HCT116 (cell line): ENCODE results near the gene PEAK1. TPM values are rescaled to one million over a fixed set of nuclear protein-coding genes. Genes with fewer than 3 reads are reported as not detected.

ENCODE experiments used
- ATAC-seq: fragments of 200-7000 bp; cut with Tn5 transposase; 2 replicates; pipeline ENCODE4 v1.9.1; 2020; ENCODE audit warnings: mild to moderate bottlenecking, moderate library complexity
- BruUV-seq: library from RNA; stranded (reverse); fragments of 400-500 nt; replicated peaks from 2 replicates; lab custom pipeline; 2021; lab: Mats Ljungman, UMichigan
- CTCF ChIA-PET: fragments of 300-600 bp; sonication (Branson Sonifier 250); formaldehyde crosslinking; loops from one replicate; lab custom pipeline; 2021; ENCODE audit warnings: antibody characterized with exemption; lab: Charles Lee
- POLR2A ChIA-PET: fragments of 300-600, 350-600 bp; sonication (Branson Sonifier 250); formaldehyde crosslinking; loops from one replicate; lab custom pipeline; 2021; ENCODE audit warnings: antibody characterized with exemption; lab: Charles Lee
- RAD21 ChIA-PET, 2 experiments: fragments of 300-600 bp; sonication (Branson Sonifier 250); formaldehyde crosslinking; loops; one replicate each; lab custom pipeline; 2023; ENCODE audit warnings: low total read pairs in 2 of 2; ENCODE audit not compliant: uncharacterized antibody in 2 of 2, unreplicated experiment in 2 of 2, low non-redundant PET in 1 of 2; lab: Charles Lee
- DNase-seq: peaks from one replicate; pipeline ENCODE4 v3.0.0-alpha.2; 2010; ENCODE audit warnings: low read depth, low spot score
- H2AFZ ChIP-seq: fragments of 200-600 bp; shearing (Covaris generic), sonication (generic); 2 replicates; pipeline ENCODE4 v1.6.1; 2017; ENCODE audit warnings: low read depth, mixed run types, mixed read lengths, antibody characterized with exemption, low read length; ENCODE audit not compliant: poor library complexity, severe bottlenecking
- H3K27ac ChIP-seq: 2 replicates; pipeline ENCODE4 v1.5.1; 2012; ENCODE audit warnings: low read depth, low read length
- H3K27me3 ChIP-seq: fragments of 200-600 bp; sonication (generic); 2 replicates; pipeline ENCODE4 v1.6.1; 2016; ENCODE audit warnings: mixed run types, low read length, mixed read lengths; ENCODE audit not compliant: insufficient read depth
- H3K36me3 ChIP-seq, 2 experiments: fragments of 200-500 bp in 1 of 2; fragments of 200-600 bp in 1 of 2; sonication (Bioruptor generic) in 1 of 2; sonication (generic) in 1 of 2; 2 replicates each; pipeline versions ENCODE4 v1.5.1 to v1.6.1; 2014 to 2016; ENCODE audit warnings: low read length in 2 of 2, inconsistent platforms in 1 of 2, mixed read lengths in 1 of 2, mixed run types in 1 of 2; ENCODE audit not compliant: insufficient read depth in 2 of 2, control insufficient read depth in 1 of 2
- H3K4me1 ChIP-seq, 2 experiments: fragments of 200-600 bp in 1 of 2; sonication (generic) in 1 of 2; 2 replicates each; pipeline versions ENCODE4 v1.5.1 to v1.6.1; 2012 to 2017; ENCODE audit warnings: low read length in 2 of 2, inconsistent platforms in 1 of 2, mild to moderate bottlenecking in 1 of 2, mixed read lengths in 1 of 2, mixed run types in 1 of 2, moderate library complexity in 1 of 2; ENCODE audit not compliant: insufficient read depth in 2 of 2, control insufficient read depth in 1 of 2
- H3K4me2 ChIP-seq: fragments of 200-600 bp; sonication (generic); 2 replicates; pipeline ENCODE4 v1.6.1; 2017; ENCODE audit warnings: mixed run types, low read length, mixed read lengths
- H3K4me3 ChIP-seq, 2 experiments: fragments of 200-600 bp in 1 of 2; sonication (generic) in 1 of 2; replicated peaks in 1 of 2; 2 replicates each; pipeline ENCODE4 v1.5.1; 2011 to 2016; ENCODE audit warnings: low read length in 2 of 2, control low read depth in 1 of 2, low read depth in 1 of 2, mild to moderate bottlenecking in 1 of 2, mixed read lengths in 1 of 2, mixed run types in 1 of 2
- H3K79me2 ChIP-seq: fragments of 200-600 bp; sonication (generic); 2 replicates; pipeline ENCODE4 v1.6.1; 2017; ENCODE audit warnings: mild to moderate bottlenecking, mixed run types, low read length, moderate library complexity, mixed read lengths; ENCODE audit not compliant: insufficient read depth
- H3K9ac ChIP-seq: fragments of 200-600 bp; sonication (generic); 2 replicates; pipeline ENCODE4 v1.6.1; 2016; ENCODE audit warnings: low read length, mixed read lengths
- H3K9me2 ChIP-seq: fragments of 200-600 bp; sonication (generic), shearing (Covaris generic); 2 replicates; pipeline ENCODE4 v1.6.1; 2017; ENCODE audit warnings: mixed run types, mild to moderate bottlenecking, moderate library complexity; ENCODE audit not compliant: insufficient read depth
- H3K9me3 ChIP-seq, 2 experiments: fragments of 200-500 bp in 1 of 2; fragments of 200-600 bp in 1 of 2; sonication (Bioruptor generic) in 1 of 2; sonication (generic) in 1 of 2; 2 replicates each; pipeline ENCODE4 v1.6.1; 2014 to 2017; ENCODE audit warnings: low read length in 2 of 2, mixed read lengths in 2 of 2, inconsistent platforms in 1 of 2, low read depth in 1 of 2, mild to moderate bottlenecking in 1 of 2, mixed run types in 1 of 2, moderate library complexity in 1 of 2; ENCODE audit not compliant: control insufficient read depth in 1 of 2, insufficient read depth in 1 of 2
- H4K20me1 ChIP-seq: fragments of 200-600 bp; sonication (generic), shearing (Covaris generic); 2 replicates; pipeline ENCODE4 v1.6.1; 2017; ENCODE audit warnings: mixed run types, mild to moderate bottlenecking, moderate library complexity; ENCODE audit not compliant: insufficient read depth
- ATF3 ChIP-seq: IDR thresholded peaks from 2 replicates; pipeline ENCODE4 v1.6.1; 2012
- CBX3 ChIP-seq: IDR thresholded peaks from 2 replicates; pipeline ENCODE4 v1.6.1; 2012; ENCODE audit warnings: low read depth
- CTCF ChIP-seq, 3 experiments: fragments of 200-600 bp in 1 of 3; sonication (generic) in 1 of 3; IDR thresholded peaks in 2 of 3; conservative IDR thresholded peaks in 1 of 3; 2 replicates each; pipeline ENCODE4 v1.5.1; 2012 to 2017; ENCODE audit warnings: low read depth in 2 of 3, low read length in 2 of 3, antibody characterized with exemption in 1 of 3, borderline replicate concordance in 1 of 3, control low read depth in 1 of 3, mild to moderate bottlenecking in 1 of 3, mixed read lengths in 1 of 3, mixed run types in 1 of 3, moderate library complexity in 1 of 3; ENCODE audit not compliant: insufficient read depth in 1 of 3
- EGR1 ChIP-seq: IDR thresholded peaks from 2 replicates; pipeline ENCODE4 v1.6.1; 2012; ENCODE audit warnings: low read depth
- EZH2phosphoT487 ChIP-seq: fragments of 200-600 bp; IDR thresholded peaks from 2 replicates; pipeline ENCODE4 v1.6.1; 2018; ENCODE audit warnings: antibody characterized with exemption, borderline replicate concordance
- JUND ChIP-seq: IDR thresholded peaks from 2 replicates; pipeline ENCODE4 v1.6.1; 2012
- MAX ChIP-seq: IDR thresholded peaks from 2 replicates; pipeline ENCODE4 v1.6.1; 2012
- POLR2A ChIP-seq: IDR thresholded peaks from 2 replicates; pipeline ENCODE4 v1.7.0; 2011; ENCODE audit warnings: borderline replicate concordance; ENCODE audit not compliant: insufficient read depth, insufficient read length; ENCODE audit errors: extremely low read depth
- POLR2AphosphoS5 ChIP-seq: IDR thresholded peaks from 2 replicates; pipeline ENCODE4 v1.6.1; 2011; ENCODE audit warnings: mild to moderate bottlenecking, low read depth, low read length, moderate library complexity
- REST ChIP-seq: IDR thresholded peaks from 2 replicates; pipeline ENCODE4 v1.6.1; 2012; ENCODE audit warnings: low read depth
- SP1 ChIP-seq: IDR thresholded peaks from 2 replicates; pipeline ENCODE4 v1.6.1; 2012; ENCODE audit warnings: low read depth
- SRF ChIP-seq: IDR thresholded peaks from 2 replicates; pipeline ENCODE4 v1.6.1; 2012; ENCODE audit warnings: low read depth
- ZBTB33 ChIP-seq: IDR thresholded peaks from 2 replicates; pipeline ENCODE4 v1.6.1; 2011; ENCODE audit warnings: mild to moderate bottlenecking, low read length, moderate library complexity; ENCODE audit not compliant: insufficient replicate concordance; ENCODE audit errors: extremely low read depth
- ZFX ChIP-seq: fragments of 450-650 bp; IDR thresholded peaks from 2 replicates; pipeline ENCODE4 v1.6.1; 2017
- ZNF274 ChIP-seq: fragments of 200-500 bp; sonication (Bioruptor generic); IDR thresholded peaks from 2 replicates; pipeline ENCODE4 v1.6.1; 2014; ENCODE audit warnings: mild to moderate bottlenecking, low read depth, low read length, inconsistent platforms
- intact Hi-C: fragments of 100-400 bp; cut with micrococcal nuclease; formaldehyde crosslinking; loops from 2 replicates; pipeline ENCODE4 v1.10.0; 2022
- total RNA-seq: library from RNA; stranded (reverse); gene quantifications from one replicate; pipeline ENCODE4 v1.2.1, GENCODE V29; 2021; ENCODE audit not compliant: unreplicated experiment

Gene PEAK1
- total RNA-seq, 1 experiment from 2014 or later, result 23.4 TPM

GRCh38 chr15:77340245-77340644 is 79.7 kb downstream of the PEAK1 start:
- BruUV-seq, result no TSS peak
- CTCF ChIA-PET, result no interaction called here

More at GRCh38 chr15:77340245-77340644, 79.7 kb downstream of the PEAK1 start:
- DNase-seq (no peak), ATAC-seq (no peak)
- H3K27me3 ChIP-seq, result no peaks in the 10 kb centered on the region
- RAD21 ChIA-PET, result no interaction called here
- H3K36me3 ChIP-seq, result no peaks in the 10 kb centered on the region
- no peak overlapping the region for H2AFZ ChIP-seq
- no peaks in the 10 kb centered on the region for H3K9me2 ChIP-seq
- H4K20me1 ChIP-seq, result no peaks in the 10 kb centered on the region
- H3K79me2 ChIP-seq, result no peaks in the 10 kb centered on the region
- H3K4me2 ChIP-seq, result no peak overlapping the region
- H3K9ac ChIP-seq, result no peak overlapping the region
- H3K27ac ChIP-seq, result no peak overlapping the region
- TF ChIP-seq SP1, result no peak
- TF ChIP-seq JUND, result no peak
- TF ChIP-seq EGR1, result no peak
- TF ChIP-seq POLR2AphosphoS5, result no peak
- TF ChIP-seq EZH2phosphoT487, result no peak
- no peak for TF ChIP-seq ATF3
- no peak for TF ChIP-seq MAX
- no peak for TF ChIP-seq ZNF274
- TF ChIP-seq POLR2A, result no peak
- TF ChIP-seq REST, result no peak
- TF ChIP-seq ZBTB33, result no peak
- no peak for TF ChIP-seq SRF
- TF ChIP-seq CTCF (IDR thresholded peaks at IDR 0.05 in 2 of 3, conservative IDR thresholded peaks at IDR 0.05 in 1 of 3; ENCODE audit: borderline replicate concordance in 1 of 3, insufficient read depth in 1 of 3, low read depth in 2 of 3, low read length in 2 of 3), result no peak
- TF ChIP-seq ZFX, result no peak
- TF ChIP-seq CBX3, result no peak
- peaks cover 3 to 8% of the 10 kb centered on the region in 2 experiments; a peak in 3 of 4 replicates for H3K4me1 ChIP-seq
- H3K4me3 ChIP-seq, result no peak overlapping the region
- peaks cover 0 to 5% of the 10 kb centered on the region in 2 experiments; a peak in 1 of 4 replicates for H3K9me3 ChIP-seq
- POLR2A ChIA-PET, result no interaction called here
- intact Hi-C loops, result no loop called here
